Keratinocyte (primary cell): ENCODE measurements around the gene OR8A1. TPM values are rescaled to one million over a fixed set of nuclear protein-coding genes. Genes with fewer than 3 reads are reported as not detected.
"Not testable (repeated sequence)": the region's sequence is repeated elsewhere in the genome, so short reads cannot be mapped to it uniquely, and the experiment has no call there.

Experiments used
- DNase-seq: peaks from one replicate; pipeline ENCODE4 v3.0.0-alpha.2; 2011; ENCODE audit warnings: low read depth, missing footprints, low spot score
- FAIRE-seq: peaks from 2 replicates; lab custom pipeline; 2011; peaks lifted over from hg19 to GRCh38; lab: Jason Lieb, UNC
- H2AFZ ChIP-seq: 2 replicates; pipeline ENCODE4 v1.6.0; 2012; ENCODE audit warnings: low read length, control low read depth, inconsistent platforms; ENCODE audit not compliant: control insufficient read depth
- H3K27ac ChIP-seq: 2 replicates; pipeline ENCODE4 v1.5.1; 2011; ENCODE audit warnings: low read length; ENCODE audit not compliant: control insufficient read depth, insufficient read depth
- H3K27me3 ChIP-seq: 3 replicates; pipeline ENCODE4 v1.6.0; 2011; ENCODE audit warnings: low read length; ENCODE audit not compliant: control insufficient read depth, insufficient read depth; ENCODE audit errors: extremely low read depth
- H3K36me3 ChIP-seq, 2 experiments: 2 replicates in 1 of 2; 3 replicates in 1 of 2; pipeline ENCODE4 v1.5.1; 2011; ENCODE audit warnings: low read length in 2 of 2, mild to moderate bottlenecking in 1 of 2; ENCODE audit not compliant: control insufficient read depth in 2 of 2, insufficient read depth in 2 of 2; ENCODE audit errors: extremely low read depth in 1 of 2
- H3K4me1 ChIP-seq: 3 replicates; pipeline ENCODE4 v1.5.1; 2011; ENCODE audit warnings: low read length; ENCODE audit not compliant: control insufficient read depth, insufficient read depth; ENCODE audit errors: extremely low read depth
- H3K4me2 ChIP-seq: 3 replicates; pipeline ENCODE4 v1.6.0; 2011; ENCODE audit warnings: low read depth, low read length; ENCODE audit not compliant: control insufficient read depth, insufficient read depth; ENCODE audit errors: extremely low read depth
- H3K4me3 ChIP-seq, 3 experiments: fragments of 200-600 bp in 1 of 3; sonication (generic) in 1 of 3; 2 replicates in 2 of 3; 3 replicates in 1 of 3; pipeline ENCODE4 v1.5.1; 2011 to 2016; ENCODE audit warnings: low read length in 3 of 3, mild to moderate bottlenecking in 3 of 3, control low read depth in 2 of 3, inconsistent platforms in 1 of 3, low read depth in 1 of 3, mixed read lengths in 1 of 3, mixed run types in 1 of 3, moderate library complexity in 1 of 3; ENCODE audit not compliant: control insufficient read depth in 2 of 3, insufficient read depth in 2 of 3; ENCODE audit errors: extremely low read depth in 1 of 3
- H3K79me2 ChIP-seq: 2 replicates; pipeline ENCODE4 v1.6.0; 2012; ENCODE audit warnings: low read length; ENCODE audit not compliant: control insufficient read depth, insufficient read depth
- H3K9ac ChIP-seq: 3 replicates; pipeline ENCODE4 v1.6.0; 2011; ENCODE audit warnings: low read length; ENCODE audit not compliant: control insufficient read depth, insufficient read depth; ENCODE audit errors: extremely low read depth
- H3K9me1 ChIP-seq: 3 replicates; pipeline ENCODE4 v1.6.0; 2011; ENCODE audit warnings: low read length; ENCODE audit not compliant: control insufficient read depth, insufficient read depth; ENCODE audit errors: extremely low read depth
- H3K9me3 ChIP-seq: 2 replicates; pipeline ENCODE4 v1.5.1; 2012; ENCODE audit warnings: low read depth, low read length; ENCODE audit not compliant: control insufficient read depth
- H4K20me1 ChIP-seq: 3 replicates; pipeline ENCODE4 v1.6.0; 2011; ENCODE audit warnings: low read length; ENCODE audit not compliant: control insufficient read depth, insufficient read depth; ENCODE audit errors: extremely low read depth
- EZH2 ChIP-seq: IDR thresholded peaks from one replicate; pipeline ENCODE4 v1.6.1; 2012; ENCODE audit warnings: inconsistent platforms, mild to moderate bottlenecking, low read length, moderate library complexity
- dilution Hi-C: fragments of 300-500 bp; cut with MboI; formaldehyde crosslinking; loops from one replicate; pipeline ENCODE4 v1.7.0; 2020; ENCODE audit warnings: low sequenced_read_pairs; ENCODE audit not compliant: extremely low pct_ligation_motif_present
- polyA plus RNA-seq, 5 experiments: library from polyadenylated mRNA; depleted of rRNA in 3 of 5; stranded (reverse) in 3 of 5; stranded (forward) in 1 of 5; unstranded in 1 of 5; fragments of >200 nt; gene quantifications; 1 replicate in 1 of 5; 2 replicates in 3 of 5; 3 replicates in 1 of 5; pipeline versions ENCODE4 v1.2.1 to v1.2.3, GENCODE V29; 2011 to 2012; ENCODE audit warnings: missing spikeins in 2 of 5, low read depth in 1 of 5, low replicate concordance in 1 of 5
- TF ChIP-seq, protein P1 (sequence below), 3 experiments: IDR thresholded peaks in 1 of 3; conservative IDR thresholded peaks in 1 of 3; optimal IDR thresholded peaks in 1 of 3; 2 replicates in 2 of 3; 3 replicates in 1 of 3; pipeline versions ENCODE3 to v1.5.1; 2011; ENCODE audit warnings: low read length in 3 of 3, mild to moderate bottlenecking in 3 of 3, moderate library complexity in 2 of 3, control low read depth in 1 of 3, inconsistent platforms in 1 of 3; ENCODE audit not compliant: insufficient read depth in 2 of 3; ENCODE audit errors: extremely low read depth in 1 of 3

Gene OR8A1
- polyA plus RNA-seq, 1 donor (not counting 4 experiments of a cell fraction or from before 2014, with no cell fraction given) = not detected

- Histone ChIP-seq H3K27me3 (peaks cover 4% of the 10 kb centered on the region), H3K9me3 (no peaks in the 10 kb centered on the region), H4K20me1 (no peaks in the 10 kb centered on the region), H3K27ac (no peak overlapping the region), H3K4me3 (no peak overlapping the region), H3K36me3 (no peaks in the 10 kb centered on the region), H3K4me1 (no peaks in the 10 kb centered on the region), H3K79me2 (no peaks in the 10 kb centered on the region), H2AFZ (no peak overlapping the region), H3K9me1 (no peaks in the 10 kb centered on the region), H3K9ac (no peak overlapping the region), H3K4me2 (no peak overlapping the region)
- DNase-seq (no peak), FAIRE-seq (no peak)
- TF ChIP-seq, protein P1, sequence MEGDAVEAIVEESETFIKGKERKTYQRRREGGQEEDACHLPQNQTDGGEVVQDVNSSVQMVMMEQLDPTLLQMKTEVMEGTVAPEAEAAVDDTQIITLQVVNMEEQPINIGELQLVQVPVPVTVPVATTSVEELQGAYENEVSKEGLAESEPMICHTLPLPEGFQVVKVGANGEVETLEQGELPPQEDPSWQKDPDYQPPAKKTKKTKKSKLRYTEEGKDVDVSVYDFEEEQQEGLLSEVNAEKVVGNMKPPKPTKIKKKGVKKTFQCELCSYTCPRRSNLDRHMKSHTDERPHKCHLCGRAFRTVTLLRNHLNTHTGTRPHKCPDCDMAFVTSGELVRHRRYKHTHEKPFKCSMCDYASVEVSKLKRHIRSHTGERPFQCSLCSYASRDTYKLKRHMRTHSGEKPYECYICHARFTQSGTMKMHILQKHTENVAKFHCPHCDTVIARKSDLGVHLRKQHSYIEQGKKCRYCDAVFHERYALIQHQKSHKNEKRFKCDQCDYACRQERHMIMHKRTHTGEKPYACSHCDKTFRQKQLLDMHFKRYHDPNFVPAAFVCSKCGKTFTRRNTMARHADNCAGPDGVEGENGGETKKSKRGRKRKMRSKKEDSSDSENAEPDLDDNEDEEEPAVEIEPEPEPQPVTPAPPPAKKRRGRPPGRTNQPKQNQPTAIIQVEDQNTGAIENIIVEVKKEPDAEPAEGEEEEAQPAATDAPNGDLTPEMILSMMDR (optimal IDR thresholded peaks at IDR 0.05 in 1 of 3, IDR thresholded peaks at IDR 0.05 in 1 of 3, conservative IDR thresholded peaks at IDR 0.05 in 1 of 3; ENCODE audit: extremely low read depth in 1 of 3, insufficient read depth in 2 of 3, low read length in 3 of 3) = no peak
- TF ChIP-seq EZH2 = no peak
- dilution Hi-C loops = no loop called here
Observed at GRCh38 chr11:124602193-124602592, 32.4 kb downstream of the OR8A1 start.

- not testable (repeated sequence) for FAIRE-seq
Observed at GRCh38 chr11:124602723-124603122, 32.9 kb downstream of the OR8A1 start.

DNA sequence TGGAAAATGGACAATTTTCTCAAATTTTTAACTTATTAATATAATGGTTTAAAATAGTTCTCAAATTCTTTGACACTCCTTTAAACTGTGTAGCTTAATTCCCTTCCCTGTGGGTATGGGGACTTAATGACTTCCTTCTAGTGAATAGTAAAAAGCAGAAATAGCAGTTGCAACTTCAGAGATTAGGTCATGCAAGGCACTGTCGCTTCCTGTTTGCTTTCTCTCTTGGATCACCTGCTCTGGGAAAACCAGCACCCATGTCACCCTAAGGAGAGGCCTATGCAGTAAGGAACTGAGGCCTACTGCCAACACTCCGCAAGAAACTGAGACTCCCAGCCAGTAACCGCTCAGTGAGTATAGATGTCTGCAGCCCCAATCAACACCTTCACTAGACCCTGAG, 35.9 kb downstream of the OR8A1 start:
- no peak overlapping the region for H2AFZ ChIP-seq
- no peaks in the 10 kb centered on the region for H3K9me1 ChIP-seq
- H3K79me2 ChIP-seq = no peaks in the 10 kb centered on the region
- peaks cover 4% of the 10 kb centered on the region for H3K27me3 ChIP-seq
- no peaks in the 10 kb centered on the region for H3K9me3 ChIP-seq
- H3K36me3 ChIP-seq = no peaks in the 10 kb centered on the region
- TF ChIP-seq, protein P1 (optimal IDR thresholded peaks at IDR 0.05 in 1 of 3, IDR thresholded peaks at IDR 0.05 in 1 of 3, conservative IDR thresholded peaks at IDR 0.05 in 1 of 3; ENCODE audit: extremely low read depth in 1 of 3, insufficient read depth in 2 of 3, low read length in 3 of 3) = no peak
- no peak for TF ChIP-seq EZH2
- no peak for FAIRE-seq
- no peak overlapping the region for H3K9ac ChIP-seq
- no peak overlapping the region for H3K4me2 ChIP-seq
- no peaks in the 10 kb centered on the region for H4K20me1 ChIP-seq
- DNase-seq = no peak
- H3K27ac ChIP-seq = no peak overlapping the region
- dilution Hi-C loops = no loop called here
- H3K4me3 ChIP-seq = no peak overlapping the region
- H3K4me1 ChIP-seq = no peaks in the 10 kb centered on the region

More at GRCh38 chr11:124602723-124603122, 32.9 kb downstream of the OR8A1 start:
- dilution Hi-C loops, H3K9ac ChIP-seq, H3K79me2 ChIP-seq, H3K4me2 ChIP-seq, H3K9me3 ChIP-seq, H3K27ac ChIP-seq, H3K4me1 ChIP-seq, H3K36me3 ChIP-seq, H2AFZ ChIP-seq, H3K27me3 ChIP-seq, H3K4me3 ChIP-seq, H3K9me1 ChIP-seq, H4K20me1 ChIP-seq, DNase-seq: not testable (repeated sequence)
